ENCODE data around the gene MEP1A.

DNA sequence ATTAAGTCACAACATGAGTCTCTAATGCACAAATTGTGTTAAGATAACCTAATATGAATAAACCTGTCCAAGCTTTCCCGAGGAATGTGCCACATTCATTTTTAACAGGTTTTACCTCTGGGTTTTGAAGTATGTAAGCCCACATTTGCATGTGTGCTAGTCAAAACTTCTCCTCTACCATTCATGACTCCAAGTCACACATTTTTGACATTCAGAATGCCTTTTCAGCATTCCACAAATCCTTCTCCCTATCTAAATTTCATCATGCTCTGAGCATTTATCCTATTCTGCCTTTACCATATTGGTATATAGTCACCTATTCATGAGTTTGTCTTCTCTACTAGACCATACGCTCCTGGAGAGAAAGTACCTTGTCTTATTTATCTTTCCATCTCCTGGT, 72.0 kb downstream of the MEP1A start:
- TF ChIP-seq POLR2A (IDR thresholded peaks at IDR 0.05) (no peak), POLR2AphosphoS5 (IDR thresholded peaks at IDR 0.05) (no peak), EP300 (IDR thresholded peaks at IDR 0.05) (no peak)
- TF ChIP-seq, protein P1, sequence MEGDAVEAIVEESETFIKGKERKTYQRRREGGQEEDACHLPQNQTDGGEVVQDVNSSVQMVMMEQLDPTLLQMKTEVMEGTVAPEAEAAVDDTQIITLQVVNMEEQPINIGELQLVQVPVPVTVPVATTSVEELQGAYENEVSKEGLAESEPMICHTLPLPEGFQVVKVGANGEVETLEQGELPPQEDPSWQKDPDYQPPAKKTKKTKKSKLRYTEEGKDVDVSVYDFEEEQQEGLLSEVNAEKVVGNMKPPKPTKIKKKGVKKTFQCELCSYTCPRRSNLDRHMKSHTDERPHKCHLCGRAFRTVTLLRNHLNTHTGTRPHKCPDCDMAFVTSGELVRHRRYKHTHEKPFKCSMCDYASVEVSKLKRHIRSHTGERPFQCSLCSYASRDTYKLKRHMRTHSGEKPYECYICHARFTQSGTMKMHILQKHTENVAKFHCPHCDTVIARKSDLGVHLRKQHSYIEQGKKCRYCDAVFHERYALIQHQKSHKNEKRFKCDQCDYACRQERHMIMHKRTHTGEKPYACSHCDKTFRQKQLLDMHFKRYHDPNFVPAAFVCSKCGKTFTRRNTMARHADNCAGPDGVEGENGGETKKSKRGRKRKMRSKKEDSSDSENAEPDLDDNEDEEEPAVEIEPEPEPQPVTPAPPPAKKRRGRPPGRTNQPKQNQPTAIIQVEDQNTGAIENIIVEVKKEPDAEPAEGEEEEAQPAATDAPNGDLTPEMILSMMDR (IDR thresholded peaks at IDR 0.05): no peak
